ENCODE results near the gene CABP7. TPM values are rescaled to one million over a fixed set of nuclear protein-coding genes. Genes with fewer than 3 reads are reported as not detected.

The CABP7 gene
- total RNA-seq, 2 donors from 2014 or later: 0.14 TPM; not detected in 1

DNA sequence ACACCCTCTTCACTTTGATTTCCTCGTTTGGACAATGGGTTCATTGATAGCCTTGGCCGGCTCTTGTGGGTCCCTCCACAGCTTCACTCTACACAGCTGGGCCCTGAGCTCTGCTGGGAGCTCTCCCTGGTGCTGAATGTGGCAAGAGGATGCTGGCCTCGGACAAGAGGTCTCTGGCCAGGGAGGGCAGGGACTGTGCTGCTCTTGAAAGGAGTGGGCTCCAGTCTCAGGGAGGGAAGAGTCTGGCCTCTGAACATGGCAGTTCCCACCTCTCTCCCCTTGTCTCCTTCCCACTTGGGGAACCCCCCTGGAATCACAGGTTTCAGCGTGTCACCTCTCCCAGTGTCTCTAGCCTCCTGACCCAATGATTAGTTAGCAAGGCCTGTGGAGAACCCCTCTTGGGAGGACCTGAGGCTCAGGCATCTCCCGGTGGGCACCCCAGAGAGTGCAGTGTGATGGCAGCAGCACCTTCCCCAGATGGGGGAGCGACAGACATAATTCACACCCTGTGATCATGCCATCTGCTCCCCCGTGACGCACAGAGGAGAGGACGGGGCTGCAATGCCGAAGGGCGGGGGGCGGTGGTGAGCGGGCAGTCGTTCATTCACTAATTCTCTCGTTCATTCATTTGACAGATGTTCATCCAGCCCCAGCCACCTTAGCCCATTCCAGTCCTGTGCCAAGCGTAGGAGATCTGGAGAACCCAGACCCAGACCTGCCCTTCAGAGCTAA, 2.8 kb upstream of the CABP7 start:
- Histone ChIP-seq H3K9me3 (no peaks in the 10 kb centered on the region), H3K27ac (no peak overlapping the region), H3K4me1 (ENCODE audit: control insufficient read depth in 1 of 2, low read depth in 2 of 2) (peaks cover 0 to 8% of the 10 kb centered on the region in 2 donors), H3K36me3 (no peaks in the 10 kb centered on the region), H3K27me3 (replicated peaks; ENCODE audit: insufficient read depth) (peaks cover 8% of the 10 kb centered on the region), H3K4me3 (no peak overlapping the region)
- TF ChIP-seq, protein P1, sequence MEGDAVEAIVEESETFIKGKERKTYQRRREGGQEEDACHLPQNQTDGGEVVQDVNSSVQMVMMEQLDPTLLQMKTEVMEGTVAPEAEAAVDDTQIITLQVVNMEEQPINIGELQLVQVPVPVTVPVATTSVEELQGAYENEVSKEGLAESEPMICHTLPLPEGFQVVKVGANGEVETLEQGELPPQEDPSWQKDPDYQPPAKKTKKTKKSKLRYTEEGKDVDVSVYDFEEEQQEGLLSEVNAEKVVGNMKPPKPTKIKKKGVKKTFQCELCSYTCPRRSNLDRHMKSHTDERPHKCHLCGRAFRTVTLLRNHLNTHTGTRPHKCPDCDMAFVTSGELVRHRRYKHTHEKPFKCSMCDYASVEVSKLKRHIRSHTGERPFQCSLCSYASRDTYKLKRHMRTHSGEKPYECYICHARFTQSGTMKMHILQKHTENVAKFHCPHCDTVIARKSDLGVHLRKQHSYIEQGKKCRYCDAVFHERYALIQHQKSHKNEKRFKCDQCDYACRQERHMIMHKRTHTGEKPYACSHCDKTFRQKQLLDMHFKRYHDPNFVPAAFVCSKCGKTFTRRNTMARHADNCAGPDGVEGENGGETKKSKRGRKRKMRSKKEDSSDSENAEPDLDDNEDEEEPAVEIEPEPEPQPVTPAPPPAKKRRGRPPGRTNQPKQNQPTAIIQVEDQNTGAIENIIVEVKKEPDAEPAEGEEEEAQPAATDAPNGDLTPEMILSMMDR (IDR thresholded peaks at IDR 0.05): no peak
- no peak for ATAC-seq (ENCODE audit: insufficient number of reproducible peaks, low FRiP score, low read depth)
- no peak for DNase-seq (ENCODE audit: low spot score)

DNA sequence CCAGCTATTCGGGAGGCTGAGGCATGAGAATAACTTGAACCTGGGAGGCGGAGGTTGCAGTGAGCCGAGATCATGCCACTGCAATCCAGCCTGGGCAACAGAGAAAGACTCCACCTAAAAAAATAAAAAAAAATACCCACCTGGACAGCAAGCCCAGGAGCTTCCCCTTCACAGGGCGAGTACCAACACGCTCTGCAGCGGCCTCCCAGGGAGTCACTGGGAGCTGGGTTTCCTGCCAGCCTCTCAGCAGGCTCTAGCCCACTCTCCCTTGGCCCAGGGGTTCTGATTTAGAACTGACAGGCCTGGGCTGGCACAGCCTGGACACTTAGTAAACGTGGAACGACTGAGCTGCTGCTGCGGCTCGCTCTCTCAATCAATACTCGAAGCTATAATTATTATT, 2.0 kb upstream of the CABP7 start:
- no peaks in the 10 kb centered on the region for H3K9me3 ChIP-seq
- no peaks in the 10 kb centered on the region for H3K36me3 ChIP-seq
- peaks cover 8% of the 10 kb centered on the region for H3K27me3 ChIP-seq (replicated peaks; ENCODE audit: insufficient read depth)
- H3K27ac ChIP-seq: no peak overlapping the region
- peaks cover 0 to 8% of the 10 kb centered on the region in 2 donors for H3K4me1 ChIP-seq (ENCODE audit: control insufficient read depth in 1 of 2, low read depth in 2 of 2)
- ATAC-seq (ENCODE audit: insufficient number of reproducible peaks, low FRiP score, low read depth): no peak
- H3K4me3 ChIP-seq: no peak overlapping the region
- DNase-seq (ENCODE audit: low spot score): no peak
- TF ChIP-seq, protein P1 (IDR thresholded peaks at IDR 0.05): no peak

GRCh38 chr22:29718949-29719898, 579 bp upstream of the CABP7 start:
- Histone ChIP-seq H3K27me3 (replicated peaks; ENCODE audit: insufficient read depth) (peaks cover 8% of the 10 kb centered on the region), H3K4me3 (no peak overlapping the region), H3K27ac (no peak overlapping the region), H3K36me3 (no peaks in the 10 kb centered on the region), H3K4me1 (ENCODE audit: control insufficient read depth in 1 of 2, low read depth in 2 of 2) (peaks cover 0 to 8% of the 10 kb centered on the region in 2 donors), H3K9me3 (no peaks in the 10 kb centered on the region)
- TF ChIP-seq, protein P1 (IDR thresholded peaks at IDR 0.05): no peak
- no peak for DNase-seq (ENCODE audit: low spot score)
- ATAC-seq (ENCODE audit: insufficient number of reproducible peaks, low FRiP score, low read depth): no peak

DNA sequence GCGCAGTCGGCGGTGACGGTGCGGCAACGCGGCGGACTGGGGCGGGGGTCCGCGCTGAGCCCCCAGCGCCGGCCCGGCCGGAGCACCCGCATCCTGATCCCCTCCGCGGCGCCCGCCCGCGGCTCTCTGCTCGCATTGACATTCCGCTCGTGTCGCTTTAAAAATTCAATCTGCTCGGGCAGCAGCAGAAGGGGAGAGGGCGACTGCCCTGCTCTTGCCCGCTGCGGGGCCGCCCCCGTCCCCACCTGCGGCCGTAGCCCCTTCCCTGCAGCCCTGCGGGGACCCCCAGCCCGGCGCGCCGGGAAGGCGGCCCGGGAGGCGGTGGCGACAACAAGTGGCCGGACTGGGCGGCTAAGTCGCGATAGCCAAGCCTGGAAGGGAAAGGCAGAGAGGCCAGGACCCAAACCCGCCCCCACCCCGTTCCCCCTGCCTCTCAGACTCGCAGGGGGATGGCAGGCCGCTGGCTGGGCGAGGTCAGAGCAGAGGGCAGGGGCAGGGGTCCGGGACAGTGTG, 1.1 kb downstream of the CABP7 start:
- ATAC-seq (ENCODE audit: insufficient number of reproducible peaks, low FRiP score, low read depth): no peak
- DNase-seq (ENCODE audit: low spot score): no peak
- no peak overlapping the region for H3K27ac ChIP-seq
- no peaks in the 10 kb centered on the region for H3K36me3 ChIP-seq
- no peak overlapping the region for H3K4me3 ChIP-seq
- peaks cover 0 to 8% of the 10 kb centered on the region in 2 donors for H3K4me1 ChIP-seq (ENCODE audit: control insufficient read depth in 1 of 2, low read depth in 2 of 2)
- TF ChIP-seq, protein P1 (IDR thresholded peaks at IDR 0.05): no peak
- H3K27me3 ChIP-seq (replicated peaks; ENCODE audit: insufficient read depth): peaks cover 8% of the 10 kb centered on the region
- no peaks in the 10 kb centered on the region for H3K9me3 ChIP-seq

DNA sequence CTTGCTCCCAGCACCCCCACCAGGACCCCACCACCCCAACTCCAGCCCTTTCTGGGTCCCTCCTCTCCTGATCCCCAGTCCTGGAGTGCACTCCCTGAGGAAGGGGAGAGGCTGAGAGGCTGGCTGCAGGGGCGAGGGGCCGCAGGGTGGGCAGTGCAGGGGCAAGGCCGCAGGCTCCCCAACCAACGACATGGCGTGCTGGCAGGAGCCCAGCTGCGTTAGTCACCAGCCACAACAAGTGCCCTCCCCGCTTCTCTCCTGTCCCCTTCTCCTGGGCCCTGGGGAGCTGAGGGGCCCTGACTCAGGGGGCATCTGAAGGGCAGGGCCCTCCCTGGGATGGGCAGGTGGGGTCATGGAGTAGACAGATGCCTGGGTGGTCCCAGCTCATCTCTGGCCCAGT, 2.3 kb downstream of the CABP7 start:
- H3K4me1 ChIP-seq (ENCODE audit: control insufficient read depth in 1 of 2, low read depth in 2 of 2): peaks cover 0 to 8% of the 10 kb centered on the region in 2 donors
- H3K9me3 ChIP-seq: no peaks in the 10 kb centered on the region
- TF ChIP-seq, protein P1 (IDR thresholded peaks at IDR 0.05): no peak
- ATAC-seq (ENCODE audit: insufficient number of reproducible peaks, low FRiP score, low read depth) (no peak), DNase-seq (ENCODE audit: low spot score) (no peak)
- peaks cover 8% of the 10 kb centered on the region for H3K27me3 ChIP-seq (replicated peaks; ENCODE audit: insufficient read depth)
- H3K36me3 ChIP-seq: no peaks in the 10 kb centered on the region
- H3K4me3 ChIP-seq: no peak overlapping the region
- no peak overlapping the region for H3K27ac ChIP-seq

All from thoracic aorta (tissue), 2 donors.